Neural cell (in vitro differentiated cells): ENCODE data around the gene OSBP2. TPM values are rescaled to one million over a fixed set of nuclear protein-coding genes. Genes with fewer than 3 reads are reported as not detected.

ENCODE experiments used
- H2AFZ ChIP-seq: fragments of 200-600, 300-800 bp; sonication (generic), shearing (Covaris generic); 2 replicates; pipeline ENCODE4 v1.6.0; 2014; ENCODE audit warnings: low read depth, mild to moderate bottlenecking, antibody characterized with exemption, low read length, moderate library complexity
- H3F3A ChIP-seq: fragments of 200-600 bp; shearing (Covaris generic); 2 replicates; pipeline ENCODE4 v1.6.1; 2016; ENCODE audit warnings: mild to moderate bottlenecking, moderate library complexity, mixed read lengths, antibody characterized with exemption, low read length; ENCODE audit not compliant: insufficient read depth, poor library complexity, severe bottlenecking
- H3K27ac ChIP-seq: fragments of 200-600, 300-800 bp; sonication (generic), shearing (Covaris generic); 2 replicates; pipeline ENCODE4 v1.5.1; 2014; ENCODE audit warnings: mild to moderate bottlenecking, low read length, moderate library complexity
- H3K27me3 ChIP-seq: fragments of 300-800, 200-600 bp; sonication (generic), shearing (Covaris generic); 2 replicates; pipeline ENCODE4 v1.6.0; 2014; ENCODE audit warnings: mild to moderate bottlenecking, low read depth, low read length, moderate library complexity; ENCODE audit not compliant: insufficient read depth
- H3K36me3 ChIP-seq: fragments of 300-800, 200-600 bp; sonication (generic), shearing (Covaris generic); 2 replicates; pipeline ENCODE4 v1.5.1; 2014; ENCODE audit warnings: mild to moderate bottlenecking, antibody characterized with exemption, low read length, moderate library complexity; ENCODE audit not compliant: insufficient read depth
- H3K4me2 ChIP-seq: fragments of 300-800, 200-600 bp; sonication (generic), shearing (Covaris generic); 2 replicates; pipeline ENCODE4 v1.6.0; 2014; ENCODE audit warnings: mild to moderate bottlenecking, low read length
- H3K4me3 ChIP-seq: fragments of 300-800, 200-600 bp; sonication (generic), shearing (Covaris generic); 2 replicates; pipeline ENCODE4 v1.5.1; 2014; ENCODE audit warnings: mild to moderate bottlenecking, low read length, moderate library complexity
- H3K79me2 ChIP-seq: fragments of 200-600 bp; shearing (Covaris generic); replicated peaks from 2 replicates; pipeline ENCODE4 v1.6.0; 2014; ENCODE audit warnings: mild to moderate bottlenecking, low read length, moderate library complexity; ENCODE audit not compliant: insufficient read depth
- H3K9ac ChIP-seq: fragments of 300-800, 200-600 bp; sonication (generic), shearing (Covaris generic); 2 replicates; pipeline ENCODE4 v1.6.1; 2016; ENCODE audit warnings: mild to moderate bottlenecking, low read length, mixed read lengths
- H3K9me2 ChIP-seq: fragments of 200-600 bp; shearing (Covaris generic); 2 replicates; pipeline ENCODE4 v1.6.1; 2016; ENCODE audit warnings: mild to moderate bottlenecking, low read length, mixed read lengths; ENCODE audit not compliant: insufficient read depth
- H3K9me3 ChIP-seq: fragments of 200-600, 300-800 bp; sonication (generic), shearing (Covaris generic); 2 replicates; pipeline ENCODE4 v1.6.1; 2016; ENCODE audit warnings: mild to moderate bottlenecking, mixed run types, low read length, moderate library complexity, mixed read lengths
- H4K20me1 ChIP-seq: fragments of 200-600 bp; shearing (Covaris generic); 2 replicates; pipeline ENCODE4 v1.6.1; 2016; ENCODE audit warnings: mild to moderate bottlenecking, mixed run types; ENCODE audit not compliant: insufficient read depth
- EP300 ChIP-seq: fragments of 450-650 bp; conservative IDR thresholded peaks from 2 replicates; pipeline ENCODE4 v1.6.1; 2014; ENCODE audit warnings: antibody characterized with exemption, mild to moderate bottlenecking, moderate library complexity; ENCODE audit not compliant: poor library complexity, severe bottlenecking
- EZH2 ChIP-seq: fragments of 200-600, 300-800 bp; shearing (Covaris generic), sonication (generic); IDR thresholded peaks from 2 replicates; pipeline ENCODE4 v1.6.1; 2014; ENCODE audit warnings: antibody characterized with exemption, low read length, borderline replicate concordance, mild to moderate bottlenecking; ENCODE audit not compliant: insufficient read depth, poor library complexity, severe bottlenecking
- MXI1 ChIP-seq: fragments of 450-650 bp; conservative IDR thresholded peaks from 2 replicates; pipeline ENCODE4 v1.6.1; 2014; ENCODE audit warnings: antibody characterized with exemption, mild to moderate bottlenecking; ENCODE audit not compliant: poor library complexity, severe bottlenecking
- REST ChIP-seq: IDR thresholded peaks from 2 replicates; pipeline ENCODE4 v1.6.1; 2012; ENCODE audit warnings: borderline replicate concordance
- SMC3 ChIP-seq: fragments of 450-650 bp; conservative IDR thresholded peaks from 2 replicates; pipeline ENCODE4 v1.6.1; 2014; ENCODE audit warnings: antibody characterized with exemption, mild to moderate bottlenecking, moderate library complexity; ENCODE audit not compliant: poor library complexity
- TAF1 ChIP-seq: IDR thresholded peaks from 2 replicates; pipeline ENCODE4 v1.6.1; 2012; ENCODE audit warnings: low read depth
- polyA plus RNA-seq: library from polyadenylated mRNA; depleted of rRNA; stranded (reverse); fragments of >200 nt; gene quantifications from 2 replicates; pipeline ENCODE4 v1.2.3, GENCODE V29; 2014

OSBP2 gene
- polyA plus RNA-seq, 1 donor from 2014 or later, result 8.7 TPM

- H4K20me1 ChIP-seq, result no peaks in the 10 kb centered on the region
- peaks cover 7% of the 10 kb centered on the region for H3K27me3 ChIP-seq
- H3K9me3 ChIP-seq, result no peaks in the 10 kb centered on the region
- H3F3A ChIP-seq, result no peaks in the 10 kb centered on the region
- H3K9me2 ChIP-seq, result no peaks in the 10 kb centered on the region
- no peak overlapping the region for H3K4me3 ChIP-seq
- no peaks in the 10 kb centered on the region for H3K79me2 ChIP-seq
- no peaks in the 10 kb centered on the region for H3K36me3 ChIP-seq
- H3K9ac ChIP-seq, result no peak overlapping the region
- no peak overlapping the region for H3K27ac ChIP-seq
- TF ChIP-seq EZH2 (no peak), TAF1 (no peak), MXI1 (no peak), REST (no peak)
- no peak overlapping the region for H2AFZ ChIP-seq
- no peak overlapping the region for H3K4me2 ChIP-seq
Observed at GRCh38 chr22:30795118-30795517, 100.4 kb downstream of the OSBP2 start.

- no peaks in the 10 kb centered on the region for H3K79me2 ChIP-seq
- H3K9me3 ChIP-seq, result no peaks in the 10 kb centered on the region
- H3K27me3 ChIP-seq, result peaks cover 51% of the 10 kb centered on the region
- H3K4me3 ChIP-seq, result peak overlapping the region; percentile 83
- no peak overlapping the region for H3K4me2 ChIP-seq
- H4K20me1 ChIP-seq, result no peaks in the 10 kb centered on the region
- H3K36me3 ChIP-seq, result no peaks in the 10 kb centered on the region
- TF ChIP-seq EZH2 (no peak), REST (no peak), SMC3 (no peak), EP300 (no peak)
- H3K9ac ChIP-seq, result no peak overlapping the region
- H3K9me2 ChIP-seq, result no peaks in the 10 kb centered on the region
- H3F3A ChIP-seq, result no peaks in the 10 kb centered on the region
- H3K27ac ChIP-seq, result no peak overlapping the region
- no peak overlapping the region for H2AFZ ChIP-seq
Observed at GRCh38 chr22:30801695-30802094, 107.0 kb downstream of the OSBP2 start.
